GM12878 (cell line): ENCODE measurements around the gene CHCHD3. TPM values are rescaled to one million over a fixed set of nuclear protein-coding genes. Genes with fewer than 3 reads are reported as not detected.

Source experiments
- ATAC-seq: fragments of 200-7000 bp; cut with Tn5 transposase; 3 replicates; pipeline ENCODE4 v1.9.1; 2020; ENCODE audit warnings: mild to moderate bottlenecking, moderate library complexity
- BruUV-seq: library from RNA; stranded (reverse); fragments of 400-500 nt; replicated peaks from 2 replicates; lab custom pipeline; 2021; lab: Mats Ljungman, UMichigan
- CTCF ChIA-PET: fragments of 300-600 bp; sonication (Branson Sonifier 250); formaldehyde crosslinking; extraction: SDS; loops from one replicate; lab custom pipeline; 2021; ENCODE audit warnings: inconsistent platforms; lab: Yijun Ruan, JAX
- POLR2A ChIA-PET: fragments of 350-600 bp; formaldehyde crosslinking; extraction: SDS; loops from one replicate; lab custom pipeline; 2021; ENCODE audit warnings: inconsistent platforms; lab: Charles Lee
- RAD21 ChIA-PET: fragments of 300-600 bp; sonication (Branson Sonifier 250); formaldehyde crosslinking; loops from one replicate; lab custom pipeline; 2023; ENCODE audit warnings: antibody characterized with exemption; ENCODE audit not compliant: unreplicated experiment; lab: Charles Lee
- SMC1A ChIA-PET: fragments of 300-600 bp; sonication (Branson Sonifier 250); formaldehyde crosslinking; loops from one replicate; lab custom pipeline; 2023; ENCODE audit not compliant: unreplicated experiment, uncharacterized antibody; lab: Charles Lee
- DNase-seq: peaks from one replicate; pipeline ENCODE4 v3.0.0-alpha.2; 2011; ENCODE audit warnings: low read depth, low spot score
- FAIRE-seq: peaks from 3 replicates; lab custom pipeline; 2011; peaks lifted over from hg19 to GRCh38; lab: Jason Lieb, UNC
- H2AFZ ChIP-seq: 2 replicates; pipeline ENCODE4 v1.6.0; 2011; ENCODE audit warnings: low read depth, low read length, control low read depth; ENCODE audit not compliant: control insufficient read depth
- H3K27ac ChIP-seq: 2 replicates; pipeline ENCODE4 v1.5.1; 2011; ENCODE audit warnings: control low read depth; ENCODE audit not compliant: control insufficient read depth, insufficient read depth
- H3K27me3 ChIP-seq, 2 experiments: replicated peaks in 1 of 2; 2 replicates each; pipeline versions ENCODE4 v1.6.0 to v1.6.1; 2011; ENCODE audit warnings: low read length in 1 of 2; ENCODE audit not compliant: control insufficient read depth in 2 of 2, insufficient read depth in 2 of 2
- H3K36me3 ChIP-seq, 2 experiments: 2 replicates each; pipeline ENCODE4 v1.5.1; 2011; ENCODE audit warnings: low read length in 1 of 2; ENCODE audit not compliant: control insufficient read depth in 2 of 2, insufficient read depth in 2 of 2
- H3K4me1 ChIP-seq: 2 replicates; pipeline ENCODE4 v1.6.1; 2011; ENCODE audit warnings: mild to moderate bottlenecking, low read length, moderate library complexity, mixed read lengths; ENCODE audit not compliant: control insufficient read depth, insufficient read depth
- H3K4me2 ChIP-seq: 2 replicates; pipeline ENCODE4 v1.6.0; 2011; ENCODE audit warnings: control low read depth; ENCODE audit not compliant: control insufficient read depth, insufficient read depth
- H3K4me3 ChIP-seq: fragments of 200-600 bp; sonication (generic); 2 replicates; pipeline ENCODE4 v1.5.1; 2016
- H3K79me2 ChIP-seq: 2 replicates; pipeline ENCODE4 v1.6.0; 2011; ENCODE audit warnings: low read length; ENCODE audit not compliant: control insufficient read depth, insufficient read depth
- H3K9ac ChIP-seq: 2 replicates; pipeline ENCODE4 v1.8.0; 2011; ENCODE audit warnings: low read length, control low read depth, mixed read lengths; ENCODE audit not compliant: control insufficient read depth, insufficient read depth
- H3K9me3 ChIP-seq: replicated peaks from 3 replicates; pipeline ENCODE4 v1.5.1; 2011; ENCODE audit warnings: mild to moderate bottlenecking, low read length; ENCODE audit not compliant: control insufficient read depth, insufficient read depth
- H4K20me1 ChIP-seq: 2 replicates; pipeline ENCODE4 v1.6.0; 2011; ENCODE audit not compliant: control insufficient read depth, insufficient read depth
- ESRRA ChIP-seq: IDR thresholded peaks from 2 replicates; pipeline ENCODE4 v1.6.1; 2012; ENCODE audit warnings: mild to moderate bottlenecking, low read length, improper control_type of control experiment
- JUNB ChIP-seq: IDR thresholded peaks from 2 replicates; pipeline ENCODE4 v1.6.1; 2016; ENCODE audit warnings: antibody characterized with exemption, mild to moderate bottlenecking
- MYC ChIP-seq: IDR thresholded peaks from 2 replicates; pipeline ENCODE4 v1.6.1; 2011; ENCODE audit warnings: mild to moderate bottlenecking, low read length, moderate library complexity, inconsistent platforms; ENCODE audit not compliant: insufficient read depth, insufficient replicate concordance, insufficient read length, severe bottlenecking
- POU2F2 ChIP-seq: IDR thresholded peaks from 3 replicates; pipeline ENCODE4 v1.6.1; 2011; ENCODE audit warnings: low read depth, mild to moderate bottlenecking, low read length, borderline replicate concordance
- RAD51 ChIP-seq: fragments of 450-650 bp; IDR thresholded peaks from 2 replicates; pipeline ENCODE4 v1.6.1; 2016; ENCODE audit warnings: moderate library complexity, mild to moderate bottlenecking, inconsistent platforms
- WRNIP1 ChIP-seq: IDR thresholded peaks from 2 replicates; pipeline ENCODE4 v1.6.1; 2011; ENCODE audit warnings: low read depth, low read length, improper control_type of control experiment, borderline replicate concordance
- YBX1 ChIP-seq: fragments of 450-650 bp; IDR thresholded peaks from 2 replicates; pipeline ENCODE4 v1.6.1; 2016; ENCODE audit warnings: antibody characterized with exemption
- WGBS: methylation state at CpG from one replicate; pipeline ENCODE4 v1.1.6; 2016; ENCODE audit warnings: low lambda C conversion rate; ENCODE audit not compliant: insufficient replicate concordance, insufficient coverage; ENCODE audit errors: missing lambda C conversion rate; 5-methylcytosine and 5-hydroxymethylcytosine counted together
- in situ Hi-C: fragments of 300-500 bp; cut with MboI; formaldehyde crosslinking; loops from 9 replicates; pipeline ENCODE4 v1.14.3; 2018; ENCODE audit warnings: mixed read lengths
- intact Hi-C: fragments of 100-400 bp; cut with micrococcal nuclease; formaldehyde crosslinking; loops from one replicate; pipeline ENCODE4 v1.14.2; 2022; ENCODE audit not compliant: unreplicated experiment
- polyA plus RNA-seq, 11 experiments: library from polyadenylated mRNA; depleted of rRNA in 4 of 11; unstranded in 6 of 11; stranded (reverse) in 5 of 11; fragments of >200 nt; fragmentation: Nextera tagmentation in 4 of 11; fragmentation: Illumina TruSeq in 1 of 11; extraction: Ambion mirVana in 4 of 11; extraction: Trizol in 1 of 11; gene quantifications; 1 replicate in 1 of 11; 2 replicates in 10 of 11; pipeline versions ENCODE4 v1.2.1 to v1.2.3, GENCODE V29; 2011 to 2016; ENCODE audit warnings: inconsistent platforms in 2 of 11, missing spikeins in 2 of 11, low read depth in 1 of 11
- total RNA-seq, 4 experiments: library from RNA; depleted of rRNA in 3 of 4; stranded (reverse); fragments of >200 nt in 3 of 4; fragmentation: Illumina TruSeq in 1 of 4; extraction: Trizol in 1 of 4; gene quantifications; 2 replicates each; pipeline versions ENCODE4 v1.2.1 to v1.2.3, GENCODE V29; 2013 to 2021

The CHCHD3 gene
- total and polyA plus RNA-seq, 10 of the 15 experiments (the other 5 are each of a cell fraction or from before 2014, with no cell fraction given) = 38.3 to 178 (median 96.2) TPM

- no peaks in the 10 kb centered on the region; the same call in 1 of the 2 replicates for H3K79me2 ChIP-seq
- RAD21 ChIA-PET = no interaction called here
- WGBS = 27% methylated on average over 4 of the region's 4 CpGs
- no peak overlapping the region for H2AFZ ChIP-seq
- FAIRE-seq (no peak), ATAC-seq (peak; percentile 70), DNase-seq (no peak)
- no peaks in the 10 kb centered on the region for H3K27me3 ChIP-seq
- H3K36me3 ChIP-seq = peaks cover 0 to 4% of the 10 kb centered on the region in 2 experiments; a peak in 1 of 4 replicates
- POLR2A ChIA-PET = no interaction called here
- H3K27ac ChIP-seq = no peak overlapping the region
- no TSS peak for BruUV-seq
- H3K4me2 ChIP-seq = no peak overlapping the region
- peaks cover 3% of the 10 kb centered on the region; the same call in 2 of the 3 replicates for H3K9me3 ChIP-seq
- CTCF ChIA-PET = interaction anchor here (1.4 kb wide), 1 partner anchor 118 kb away, joined by 7 read pairs; no protein-coding TSS in a partner anchor
- no peak overlapping the region for H3K4me3 ChIP-seq
- peaks cover 17% of the 10 kb centered on the region for H3K4me1 ChIP-seq
- peak; percentile 23; the same call in 1 of the 2 replicates for TF ChIP-seq JUNB
- no peak for TF ChIP-seq POU2F2
- no peak for TF ChIP-seq ESRRA
- TF ChIP-seq YBX1 = no peak
- TF ChIP-seq MYC = no peak
- TF ChIP-seq RAD51 = peak; percentile 27; the same call in 1 of the 2 replicates
- no peak for TF ChIP-seq WRNIP1
- intact Hi-C loops (no loop called here), in situ Hi-C loops (no loop called here)
- no peak overlapping the region for H3K9ac ChIP-seq
- H4K20me1 ChIP-seq = no peaks in the 10 kb centered on the region
- SMC1A ChIA-PET = no interaction called here
Observed at GRCh38 chr7:132933072-132933458, 148.8 kb downstream of the CHCHD3 start.
